ENCODE measurements around the gene VAT1. TPM values are rescaled to one million over a fixed set of nuclear protein-coding genes. Genes with fewer than 3 reads are reported as not detected.
"Not testable (repeated sequence)": the region's sequence is repeated elsewhere in the genome, so short reads cannot be mapped to it uniquely, and the experiment has no call there.

The VAT1 gene
- total and polyA plus RNA-seq, 9 donors, result 121 to 421 (median 327) TPM

GRCh38 chr17:43011728-43012472 is 10.3 kb downstream of the VAT1 start:
- H3K9me3 ChIP-seq, result no peaks in the 10 kb centered on the region
- H3K4me1 ChIP-seq (ENCODE audit: insufficient read depth), result peaks cover 8% of the 10 kb centered on the region
- 40 to 54% (median 45%) methylated on average over 15 of the region's 15 CpGs for WGBS, 3 donors
- H3K4me3 ChIP-seq, result no peak overlapping the region
- H3K27me3 ChIP-seq, result no peaks in the 10 kb centered on the region
- peak in 2 of 5 donors; percentile 51 to 81 for DNase-seq
- H3K27ac ChIP-seq, result peak overlapping the region in 1 of 2 donors; percentile 22
- no peaks in the 10 kb centered on the region for H3K36me3 ChIP-seq
- intact Hi-C loops (cut with DNase I), result no loop called here
- TF ChIP-seq EP300 (IDR thresholded peaks at IDR 0.05) (no peak), POLR2A (IDR thresholded peaks at IDR 0.05) (no peak), CTCF (IDR thresholded peaks at IDR 0.05) (no peak)

- DNase-seq, result no peak
- no peaks in the 10 kb centered on the region for H3K9me3 ChIP-seq
- 53 to 71% (median 57%) methylated on average over 5 of the region's 5 CpGs for WGBS, 3 donors
- intact Hi-C loops (cut with DNase I), result no loop called here
- H3K27ac ChIP-seq, result no peak overlapping the region
- H3K4me1 ChIP-seq (ENCODE audit: insufficient read depth), result peaks cover 8% of the 10 kb centered on the region
- no peaks in the 10 kb centered on the region for H3K36me3 ChIP-seq
- no peak overlapping the region for H3K4me3 ChIP-seq
- no peaks in the 10 kb centered on the region for H3K27me3 ChIP-seq
- no peak for TF ChIP-seq CTCF (IDR thresholded peaks at IDR 0.05)
- TF ChIP-seq EP300 (IDR thresholded peaks at IDR 0.05), result no peak
- TF ChIP-seq POLR2A (IDR thresholded peaks at IDR 0.05), result no peak
Measured at GRCh38 chr17:43010667-43011308, 11.4 kb downstream of the VAT1 start.

- no peaks in the 10 kb centered on the region for H3K9me3 ChIP-seq
- H3K4me1 ChIP-seq (ENCODE audit: insufficient read depth), result peaks cover 6% of the 10 kb centered on the region
- H3K4me3 ChIP-seq, result peak within 1 kb of the TSS; percentile 56
- no peaks in the 10 kb centered on the region for H3K36me3 ChIP-seq
- peak; percentile 61 for TF ChIP-seq POLR2A (IDR thresholded peaks at IDR 0.05)
- TF ChIP-seq EP300 (IDR thresholded peaks at IDR 0.05), result no peak
- TF ChIP-seq CTCF (IDR thresholded peaks at IDR 0.05), result peak in 1 of 3 donors; percentile 43
- DNase-seq, result peak; percentile 85 to 90 (median 86)
- peak within 1 kb of the TSS; percentile 67 to 81 for H3K27ac ChIP-seq
- no peaks in the 10 kb centered on the region for H3K27me3 ChIP-seq
- WGBS, 3 donors, result 15 to 22% (median 18%) methylated on average over 18 of the region's 18 CpGs
- intact Hi-C loops (cut with DNase I), result no loop called here
Measured at GRCh38 chr17:43006639-43007551, 15.3 kb downstream of the VAT1 start, which contains the start of gene IFI35. TSS of gene IFI35 (plus strand) at chr17:43006784. CDS start at chr17:43006948, 164 bp downstream.

- no peaks in the 10 kb centered on the region for H3K9me3 ChIP-seq
- no peak for TF ChIP-seq EP300 (IDR thresholded peaks at IDR 0.05)
- no peak for TF ChIP-seq POLR2A (IDR thresholded peaks at IDR 0.05)
- no peak for TF ChIP-seq CTCF (IDR thresholded peaks at IDR 0.05)
- no peak overlapping the region for H3K27ac ChIP-seq
- H3K36me3 ChIP-seq, result no peaks in the 10 kb centered on the region
- no peak overlapping the region for H3K4me3 ChIP-seq
- peaks cover 5% of the 10 kb centered on the region for H3K4me1 ChIP-seq (ENCODE audit: insufficient read depth)
- intact Hi-C loops (cut with DNase I), result no loop called here
- 62 to 75% (median 68%) methylated on average over 5 of the region's 5 CpGs for WGBS, 3 donors
- DNase-seq, result no peak
- H3K27me3 ChIP-seq, result no peaks in the 10 kb centered on the region
Measured at GRCh38 chr17:43003542-43004172, 18.5 kb downstream of the VAT1 start.

- DNase-seq; intact Hi-C loops (cut with DNase I): not testable (repeated sequence)
- WGBS, 3 donors, result 85 to 90% (median 86%) methylated on average over 13 of the region's 13 CpGs
Measured at GRCh38 chr17:43000894-43001293, 21.3 kb downstream of the VAT1 start.

More at GRCh38 chr17:43000894-43001293, 21.3 kb downstream of the VAT1 start:
- not testable (repeated sequence) for H3K9me3 ChIP-seq; H3K4me1 ChIP-seq (ENCODE audit: insufficient read depth); H3K36me3 ChIP-seq; H3K4me3 ChIP-seq; H3K27me3 ChIP-seq; H3K27ac ChIP-seq

All from ovary (tissue), 9 donors.